WTC11 (cell line): ENCODE measurements around the gene IZUMO2.

Experiments used
- AR ChIP-seq: fragments of 250-450 bp; sonication (Bioruptor Pico); IDR thresholded peaks from 2 replicates; pipeline ENCODE4 v1.9.0; 2021; ENCODE audit warnings: mild to moderate bottlenecking
- CTCF ChIP-seq: fragments of 200-600 bp; IDR thresholded peaks from 2 replicates; pipeline ENCODE4 v1.8.0; 2022; ENCODE audit warnings: antibody characterized with exemption
- IRF2 ChIP-seq: sonication (generic); formaldehyde crosslinking; IDR thresholded peaks from 2 replicates; pipeline ENCODE4 v1.8.0; 2022; ENCODE audit warnings: low read depth, missing genetic modification reagents, borderline replicate concordance
- JUN ChIP-seq: sonication (generic); formaldehyde crosslinking; IDR thresholded peaks from 2 replicates; pipeline ENCODE4 v1.8.0; 2023; ENCODE audit warnings: mild to moderate bottlenecking, missing genetic modification reagents
- NR2C2 ChIP-seq: sonication (generic); formaldehyde crosslinking; IDR thresholded peaks from 2 replicates; pipeline ENCODE4 v1.8.0; 2022; ENCODE audit warnings: mild to moderate bottlenecking, missing genetic modification reagents
- ZNF416 ChIP-seq: fragments of 250-450 bp; sonication (Bioruptor Pico); IDR thresholded peaks from 2 replicates; pipeline ENCODE4 v1.9.0; 2021; ENCODE audit warnings: mild to moderate bottlenecking, inconsistent platforms
- ZNF423 ChIP-seq: fragments of 250-450 bp; sonication (Bioruptor Pico); IDR thresholded peaks from 2 replicates; pipeline ENCODE4 v2.1.2; 2022; ENCODE audit warnings: mild to moderate bottlenecking, moderate library complexity

GRCh38 chr19:50148528-50148927 is 14.6 kb downstream of the IZUMO2 start:
- TF ChIP-seq CTCF (no peak), NR2C2 (CRISPR knock-in tag) (no peak), JUN (CRISPR knock-in tag) (no peak), ZNF423 (no peak), AR (CRISPR knock-in tag) (no peak), ZNF416 (no peak), IRF2 (CRISPR knock-in tag) (no peak)
